Panc1 (cell line): ENCODE measurements around the gene SH2D3C. TPM values are rescaled to one million over a fixed set of nuclear protein-coding genes. Genes with fewer than 3 reads are reported as not detected.

Experiments used
- ATAC-seq: fragments of 200-7000 bp; cut with Tn5 transposase; 2 replicates; pipeline ENCODE4 v1.9.1; 2020; ENCODE audit warnings: mild to moderate bottlenecking, moderate library complexity
- BruUV-seq: library from RNA; stranded (reverse); fragments of 400-500 nt; replicated peaks from 2 replicates; lab custom pipeline; 2021; lab: Mats Ljungman, UMichigan
- CTCF ChIA-PET: fragments of 300-600 bp; sonication (Branson Sonifier 250); formaldehyde crosslinking; loops from one replicate; lab custom pipeline; 2022; ENCODE audit warnings: antibody characterized with exemption; lab: Charles Lee
- POLR2A ChIA-PET: fragments of 300-600 bp; sonication (Branson Sonifier 250); formaldehyde crosslinking; loops from one replicate; lab custom pipeline; 2022; ENCODE audit warnings: antibody characterized with exemption; lab: Charles Lee
- DNase-seq: peaks from one replicate; pipeline ENCODE4 v3.0.0-alpha.2; 2010; ENCODE audit warnings: low read depth, low spot score
- H3K27ac ChIP-seq: 2 replicates; pipeline ENCODE4 v1.5.1; 2011; ENCODE audit warnings: mild to moderate bottlenecking, low read length, inconsistent platforms
- H3K27me3 ChIP-seq: fragments of 200-500 bp; sonication (Bioruptor generic); 2 replicates; pipeline ENCODE4 v1.6.0; 2014; ENCODE audit warnings: low read length, inconsistent platforms; ENCODE audit not compliant: control insufficient read depth, insufficient read depth
- H3K36me3 ChIP-seq: fragments of 200-500 bp; sonication (Bioruptor generic); 2 replicates; pipeline ENCODE4 v1.5.1; 2014; ENCODE audit warnings: inconsistent platforms, mild to moderate bottlenecking, low read length, moderate library complexity; ENCODE audit not compliant: control insufficient read depth, insufficient read depth
- H3K4me1 ChIP-seq: 2 replicates; pipeline ENCODE4 v1.5.1; 2011; ENCODE audit warnings: inconsistent platforms, mild to moderate bottlenecking, low read length, moderate library complexity; ENCODE audit not compliant: control insufficient read depth, insufficient read depth
- H3K4me3 ChIP-seq, 2 experiments: 2 replicates each; pipeline ENCODE4 v1.5.1; 2011 to 2012; ENCODE audit warnings: low read depth in 2 of 2, low read length in 2 of 2, mild to moderate bottlenecking in 2 of 2, inconsistent platforms in 1 of 2, moderate library complexity in 1 of 2
- H3K9me3 ChIP-seq: fragments of 200-500 bp; sonication (Bioruptor generic); 2 replicates; pipeline ENCODE4 v1.5.1; 2014; ENCODE audit warnings: low read depth, mild to moderate bottlenecking, inconsistent platforms, low read length, moderate library complexity; ENCODE audit not compliant: control insufficient read depth, insufficient read depth
- CTCF ChIP-seq: fragments of 450-650 bp; IDR thresholded peaks from 2 replicates; pipeline ENCODE4 v1.5.1; 2017; ENCODE audit warnings: mild to moderate bottlenecking
- POLR2AphosphoS5 ChIP-seq: IDR thresholded peaks from 2 replicates; pipeline ENCODE4 v1.6.1; 2012; ENCODE audit warnings: mild to moderate bottlenecking, low read depth, low read length, moderate library complexity
- SIN3A ChIP-seq: IDR thresholded peaks from 2 replicates; pipeline ENCODE4 v1.6.1; 2012; ENCODE audit warnings: low read depth, mild to moderate bottlenecking, low read length, moderate library complexity, borderline replicate concordance; ENCODE audit not compliant: insufficient read depth
- TCF7L2 ChIP-seq: IDR thresholded peaks from 2 replicates; pipeline ENCODE4 v1.6.1; 2011; ENCODE audit warnings: mild to moderate bottlenecking, low read depth, low read length, inconsistent platforms
- in situ Hi-C: cut with HindIII; loops from 2 replicates; pipeline ENCODE4 v1.10.0; 2016; ENCODE audit warnings: low sequenced_read_pairs, low pct_unique_long_range_greater_than_20kb
- intact Hi-C: fragments of 100-400 bp; cut with micrococcal nuclease; formaldehyde crosslinking; loops from one replicate; pipeline ENCODE4 v1.10.0; 2022; ENCODE audit not compliant: unreplicated experiment
- total RNA-seq: library from RNA; stranded (reverse); gene quantifications from one replicate; pipeline ENCODE4 v1.2.1, GENCODE V29; 2021; ENCODE audit not compliant: unreplicated experiment
- TF ChIP-seq, protein P1 (sequence below), 2 experiments: IDR thresholded peaks; 2 replicates each; pipeline ENCODE4 v1.6.1; 2011 to 2012; ENCODE audit warnings: low read depth in 2 of 2, control low read depth in 1 of 2, low read length in 1 of 2, mild to moderate bottlenecking in 1 of 2, moderate library complexity in 1 of 2; ENCODE audit not compliant: insufficient read depth in 1 of 2

SH2D3C gene
- total RNA-seq, 1 experiment from 2014 or later, result 0.49 TPM

- POLR2A ChIA-PET, result no interaction called here
These were observed 51.6 kb downstream of the SH2D3C start for GRCh38 chr9:127726871-127727270.

DNA sequence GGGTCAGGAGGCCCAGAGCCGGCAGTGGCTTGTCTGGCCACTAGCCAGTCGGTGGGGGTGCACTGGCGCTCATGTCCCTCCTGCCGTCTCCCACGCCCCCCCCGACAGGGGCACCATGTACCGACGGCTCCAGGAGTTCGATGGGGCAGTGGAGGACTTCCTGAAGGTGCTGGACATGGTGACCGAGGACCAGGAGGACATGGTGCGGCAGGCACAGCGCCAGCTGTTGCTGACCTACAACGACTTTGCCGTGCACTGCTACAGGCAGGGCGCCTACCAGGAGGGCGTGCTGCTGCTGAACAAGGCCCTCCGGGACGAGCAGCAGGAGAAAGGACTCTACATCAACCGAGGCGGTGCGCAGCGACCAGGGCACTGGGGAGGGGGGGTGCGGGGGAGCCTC, 54.5 kb downstream of the SH2D3C start:
- in situ Hi-C loops (no loop called here), intact Hi-C loops (no loop called here)
- TF ChIP-seq POLR2AphosphoS5 (no peak), SIN3A (no peak), TCF7L2 (no peak)
- TF ChIP-seq, protein P1, sequence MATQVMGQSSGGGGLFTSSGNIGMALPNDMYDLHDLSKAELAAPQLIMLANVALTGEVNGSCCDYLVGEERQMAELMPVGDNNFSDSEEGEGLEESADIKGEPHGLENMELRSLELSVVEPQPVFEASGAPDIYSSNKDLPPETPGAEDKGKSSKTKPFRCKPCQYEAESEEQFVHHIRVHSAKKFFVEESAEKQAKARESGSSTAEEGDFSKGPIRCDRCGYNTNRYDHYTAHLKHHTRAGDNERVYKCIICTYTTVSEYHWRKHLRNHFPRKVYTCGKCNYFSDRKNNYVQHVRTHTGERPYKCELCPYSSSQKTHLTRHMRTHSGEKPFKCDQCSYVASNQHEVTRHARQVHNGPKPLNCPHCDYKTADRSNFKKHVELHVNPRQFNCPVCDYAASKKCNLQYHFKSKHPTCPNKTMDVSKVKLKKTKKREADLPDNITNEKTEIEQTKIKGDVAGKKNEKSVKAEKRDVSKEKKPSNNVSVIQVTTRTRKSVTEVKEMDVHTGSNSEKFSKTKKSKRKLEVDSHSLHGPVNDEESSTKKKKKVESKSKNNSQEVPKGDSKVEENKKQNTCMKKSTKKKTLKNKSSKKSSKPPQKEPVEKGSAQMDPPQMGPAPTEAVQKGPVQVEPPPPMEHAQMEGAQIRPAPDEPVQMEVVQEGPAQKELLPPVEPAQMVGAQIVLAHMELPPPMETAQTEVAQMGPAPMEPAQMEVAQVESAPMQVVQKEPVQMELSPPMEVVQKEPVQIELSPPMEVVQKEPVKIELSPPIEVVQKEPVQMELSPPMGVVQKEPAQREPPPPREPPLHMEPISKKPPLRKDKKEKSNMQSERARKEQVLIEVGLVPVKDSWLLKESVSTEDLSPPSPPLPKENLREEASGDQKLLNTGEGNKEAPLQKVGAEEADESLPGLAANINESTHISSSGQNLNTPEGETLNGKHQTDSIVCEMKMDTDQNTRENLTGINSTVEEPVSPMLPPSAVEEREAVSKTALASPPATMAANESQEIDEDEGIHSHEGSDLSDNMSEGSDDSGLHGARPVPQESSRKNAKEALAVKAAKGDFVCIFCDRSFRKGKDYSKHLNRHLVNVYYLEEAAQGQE (IDR thresholded peaks at IDR 0.05; ENCODE audit: insufficient read depth in 1 of 2, low read depth in 2 of 2, low read length in 1 of 2), result no peak
- ATAC-seq (no peak), DNase-seq (no peak)
- Histone ChIP-seq H3K4me1 (peaks cover 3% of the 10 kb centered on the region; the same call in 1 of the 2 replicates), H3K9me3 (no peaks in the 10 kb centered on the region), H3K27me3 (no peaks in the 10 kb centered on the region), H3K36me3 (no peaks in the 10 kb centered on the region), H3K27ac (no peak overlapping the region), H3K4me3 (no peak overlapping the region)
- ChIA-PET CTCF (interaction anchor here (0.6 kb wide), 1 partner anchor 272 kb away, joined by 3 read pairs; no protein-coding TSS in a partner anchor), POLR2A (no interaction called here)
- BruUV-seq, result no TSS peak

More at GRCh38 chr9:127726871-127727270, 51.6 kb downstream of the SH2D3C start:
- Histone ChIP-seq H3K27me3 (no peaks in the 10 kb centered on the region), H3K36me3 (no peaks in the 10 kb centered on the region), H3K9me3 (no peaks in the 10 kb centered on the region), H3K4me1 (no peaks in the 10 kb centered on the region), H3K27ac (no peak overlapping the region), H3K4me3 (no peak overlapping the region)
- no peak for TF ChIP-seq POLR2AphosphoS5
- TF ChIP-seq, protein P1 (IDR thresholded peaks at IDR 0.05; ENCODE audit: insufficient read depth in 1 of 2, low read depth in 2 of 2, low read length in 1 of 2), result no peak
- DNase-seq (no peak), ATAC-seq (no peak)
- CTCF ChIA-PET, result no interaction called here
- intact Hi-C loops (no loop called here), in situ Hi-C loops (no loop called here)
- BruUV-seq, result no TSS peak

DNA sequence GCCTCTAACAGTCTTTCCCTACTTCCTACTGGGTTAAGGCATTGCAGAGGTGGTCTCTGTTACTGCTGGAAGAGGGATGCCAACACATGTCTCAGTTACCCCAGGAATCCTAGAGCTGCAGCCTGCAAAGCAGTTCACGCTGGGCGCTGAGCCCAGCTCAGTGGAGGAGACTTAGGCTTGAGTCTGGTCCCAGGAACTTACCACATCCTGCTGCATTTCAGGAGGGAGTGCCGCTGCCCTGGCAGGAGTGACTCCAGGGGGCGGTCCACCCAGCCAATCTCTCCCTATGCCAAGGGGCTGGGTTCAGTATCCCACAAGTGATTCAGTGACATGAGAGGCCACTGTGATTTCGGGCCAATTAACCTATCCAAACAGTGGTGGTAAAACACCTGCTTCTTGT, 55.0 kb downstream of the SH2D3C start:
- TF ChIP-seq CTCF (no peak), SIN3A (no peak), TCF7L2 (no peak), POLR2AphosphoS5 (no peak)
- TF ChIP-seq, protein P1 (IDR thresholded peaks at IDR 0.05; ENCODE audit: insufficient read depth in 1 of 2, low read depth in 2 of 2, low read length in 1 of 2), result no peak
- DNase-seq (no peak), ATAC-seq (no peak)
- ChIA-PET POLR2A (no interaction called here), CTCF (interaction anchor here (0.6 kb wide), 1 partner anchor 271 kb away, joined by 3 read pairs; no protein-coding TSS in a partner anchor)
- Histone ChIP-seq H3K27ac (no peak overlapping the region), H3K9me3 (no peaks in the 10 kb centered on the region), H3K27me3 (no peaks in the 10 kb centered on the region), H3K36me3 (no peaks in the 10 kb centered on the region), H3K4me3 (no peak overlapping the region), H3K4me1 (peaks cover 3% of the 10 kb centered on the region; the same call in 1 of the 2 replicates)
- intact Hi-C loops, result no loop called here
- in situ Hi-C loops, result no loop called here
- BruUV-seq, result no TSS peak
